GM19324 (cell line): ENCODE data around the gene PCDH20.
"Not testable (repeated sequence)": the region's sequence is repeated elsewhere in the genome, so short reads cannot be mapped to it uniquely, and the experiment has no call there.

ENCODE experiments used
- ATAC-seq: cut with Tn5 transposase; IDR thresholded peaks from one replicate; pipeline ENCODE4 v1.9.1; 2021; ENCODE audit warnings: mild to moderate bottlenecking, moderate library complexity; ENCODE audit not compliant: unreplicated experiment, low FRiP score

Gene PCDH20

GRCh38 chr13:61415749-61416148, at the start of gene PCDH20:
Gene PCDH20, minus strand, starts transcription at chr13:61415849. Its CDS starts 691 bp downstream, at chr13:61415158.
- ATAC-seq, result no peak

DNA sequence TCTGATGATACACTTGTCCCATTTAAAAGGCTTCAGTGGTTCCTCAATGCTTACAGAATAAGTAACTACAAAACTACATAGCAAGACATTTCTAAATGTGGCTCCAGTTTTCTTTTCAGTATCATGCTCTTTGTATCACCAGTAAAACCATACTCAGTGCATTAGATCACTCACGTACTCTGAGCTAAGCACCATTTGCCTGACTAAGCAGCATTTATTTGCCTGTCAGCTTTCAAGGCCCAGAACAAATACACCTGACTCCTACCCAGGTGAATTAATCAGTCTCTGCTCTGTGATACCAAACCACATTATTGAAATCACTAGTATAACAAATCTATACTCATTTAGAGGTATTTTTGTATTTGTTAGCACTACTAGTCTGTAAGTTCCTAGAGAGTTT, 47.4 kb upstream of the PCDH20 start:
- no peak for ATAC-seq

- no peak for ATAC-seq
Observed at GRCh38 chr13:61453121-61453520, 37.5 kb upstream of the PCDH20 start.

GRCh38 chr13:61432029-61432428, 16.4 kb upstream of the PCDH20 start:
- no peak for ATAC-seq

DNA sequence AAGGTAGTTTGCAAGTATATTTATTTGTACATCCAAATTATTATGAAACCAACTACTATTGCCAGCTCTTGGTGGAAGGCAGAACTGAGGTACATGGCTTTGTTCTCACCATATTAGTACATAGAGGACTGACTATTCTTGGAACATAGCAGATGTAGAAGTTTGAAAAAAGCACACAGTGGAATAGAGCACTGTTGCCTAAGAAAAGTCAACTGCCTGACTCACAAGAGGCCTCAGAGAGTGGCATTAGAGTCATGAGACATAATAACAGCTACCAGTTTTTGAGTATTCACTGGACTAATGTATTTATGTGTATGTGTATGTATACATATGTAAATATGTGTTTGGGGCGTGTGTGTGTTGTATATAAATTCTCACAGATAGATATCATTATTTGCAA, 8.3 kb upstream of the PCDH20 start:
- no peak for ATAC-seq

DNA sequence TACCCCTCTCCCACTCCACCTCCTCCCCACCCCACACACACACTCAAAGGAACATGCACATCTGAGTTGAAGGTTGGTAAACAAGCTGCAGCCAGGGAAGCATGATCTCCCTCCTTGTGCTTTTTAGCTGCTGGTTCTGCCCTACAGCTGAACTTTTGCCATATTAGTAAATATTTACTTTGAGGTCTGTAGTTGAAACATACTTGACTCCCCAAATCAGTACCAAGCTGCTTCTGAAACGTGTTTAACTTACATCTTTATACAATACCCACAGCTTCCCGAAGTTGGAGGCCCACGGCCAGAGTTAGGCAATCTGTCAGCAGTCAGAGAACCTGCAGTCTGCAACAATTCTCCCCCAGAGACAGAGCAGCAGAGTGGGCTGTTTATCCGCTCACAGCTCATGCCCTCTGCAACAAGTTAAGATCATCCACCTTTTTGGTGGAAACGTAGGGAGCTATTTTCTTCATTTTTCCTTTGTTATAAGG, 1.5 kb upstream of the PCDH20 start:
- ATAC-seq, result no peak

DNA sequence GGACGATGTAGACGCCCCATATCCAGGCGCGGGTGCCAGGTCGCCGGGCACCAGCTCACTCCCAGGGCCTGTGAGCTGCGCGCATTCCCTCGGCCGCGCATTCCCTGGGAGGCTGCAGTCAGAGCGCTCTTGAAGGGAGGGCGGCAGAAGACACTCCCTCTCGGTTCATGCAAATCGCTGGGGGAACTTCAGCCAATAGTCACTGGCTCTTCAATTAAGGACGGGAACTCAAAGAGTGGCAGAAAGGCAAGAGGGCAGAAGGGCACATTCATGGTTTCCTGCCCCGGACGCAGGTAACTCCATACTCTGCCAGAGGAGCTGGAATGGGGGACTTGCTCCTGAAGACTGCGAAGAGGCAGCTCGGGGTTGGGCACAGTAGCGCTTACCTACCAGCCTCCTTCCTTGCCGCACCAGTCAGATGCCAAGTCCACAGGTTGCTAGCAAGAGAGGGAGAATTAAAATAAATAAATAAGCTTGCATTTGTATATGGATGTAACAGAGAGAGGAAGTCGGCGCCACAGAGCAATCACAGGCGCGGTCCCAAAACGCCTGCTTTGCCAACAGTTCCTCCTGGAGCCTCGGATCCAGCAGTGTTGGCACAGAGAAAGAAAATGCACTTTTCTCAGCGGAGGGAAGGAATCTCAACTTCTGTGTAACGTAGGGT, 459 bp downstream of the PCDH20 start:
- ATAC-seq, result no peak

DNA sequence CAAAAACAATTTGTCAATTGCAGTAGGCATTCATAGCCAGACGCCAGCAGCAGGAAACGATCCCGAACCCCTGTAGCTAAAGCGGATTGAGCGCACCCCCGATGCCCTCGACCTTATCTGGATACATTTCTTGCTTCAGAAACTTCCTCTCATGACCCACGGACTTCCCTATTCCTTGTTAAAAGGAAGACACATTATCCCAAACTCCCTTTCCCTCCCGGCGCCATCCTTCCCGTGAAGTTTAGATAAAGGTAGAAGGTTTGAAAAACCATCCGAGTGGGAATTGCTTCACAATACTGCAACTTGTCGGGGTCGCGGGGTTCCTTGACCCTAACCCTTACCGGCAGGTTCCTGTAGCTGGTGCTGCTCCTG, 977 bp downstream of the PCDH20 start:
- no peak for ATAC-seq

DNA sequence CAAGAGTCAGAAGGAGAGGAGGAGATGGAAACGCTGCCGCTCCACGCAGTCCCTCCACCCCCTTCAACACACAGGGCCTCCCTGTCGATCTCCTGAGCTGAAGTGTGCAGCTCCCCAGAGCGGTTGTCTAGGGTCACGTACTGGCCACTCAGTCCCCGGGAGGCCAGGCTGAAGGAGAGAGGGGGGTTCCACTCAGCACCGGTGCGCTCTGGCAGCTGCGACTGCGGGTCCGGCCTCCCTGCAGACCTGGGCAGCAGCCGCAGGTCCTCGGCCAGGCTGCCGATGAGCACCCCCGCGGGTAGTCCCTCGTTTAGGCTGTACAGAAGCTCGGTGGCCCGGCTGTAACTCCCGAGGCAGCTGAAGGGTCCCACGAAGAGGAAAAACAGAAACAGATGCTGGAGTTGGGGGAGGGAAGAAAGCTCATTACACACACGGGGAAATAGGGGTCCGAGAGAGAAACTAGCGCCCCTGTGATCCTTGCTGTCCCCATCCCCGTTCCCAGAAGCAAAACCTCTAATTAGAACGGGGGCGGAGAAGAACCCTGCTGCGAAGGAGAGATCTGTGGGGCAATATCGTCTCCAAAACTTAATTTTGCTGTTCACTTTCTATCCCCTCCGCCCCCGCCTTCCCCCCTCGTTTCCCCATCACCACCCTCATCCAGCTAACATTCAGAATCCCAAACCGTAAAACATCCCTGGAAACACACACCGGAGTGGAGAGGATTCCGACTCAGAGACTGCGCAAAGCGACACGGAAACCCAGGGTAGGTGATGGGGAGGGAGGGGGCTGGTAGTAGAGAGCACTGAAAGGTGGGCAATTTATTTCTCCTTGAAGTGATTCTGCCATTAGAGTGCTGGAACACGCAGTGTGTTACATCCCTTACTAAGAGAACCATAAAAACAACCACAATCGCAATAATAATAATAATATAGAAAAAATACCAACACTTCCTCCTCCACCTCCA, 1.8 kb downstream of the PCDH20 start:
- no peak for ATAC-seq

GRCh38 chr13:61410669-61411297, 4.9 kb downstream of the PCDH20 start:
- ATAC-seq, result no peak

DNA sequence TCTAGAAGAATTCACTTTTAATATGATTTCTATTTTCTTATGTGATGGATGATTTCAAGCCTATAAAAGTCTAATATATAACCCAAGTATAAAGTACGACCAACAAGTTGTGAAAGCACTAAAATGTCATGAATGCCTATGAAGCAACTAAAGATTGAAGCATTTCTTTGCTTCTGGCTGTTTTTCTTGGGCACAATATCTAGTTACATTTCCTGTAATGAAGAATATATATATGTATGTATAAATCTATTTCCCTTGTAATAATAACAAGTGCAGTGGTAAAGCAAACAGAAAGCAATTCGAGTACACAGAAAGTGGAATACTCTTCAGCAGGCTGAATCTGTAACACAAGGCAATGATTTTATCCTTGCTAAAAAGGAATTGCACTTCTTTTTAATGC, 5.4 kb downstream of the PCDH20 start:
- no peak for ATAC-seq

DNA sequence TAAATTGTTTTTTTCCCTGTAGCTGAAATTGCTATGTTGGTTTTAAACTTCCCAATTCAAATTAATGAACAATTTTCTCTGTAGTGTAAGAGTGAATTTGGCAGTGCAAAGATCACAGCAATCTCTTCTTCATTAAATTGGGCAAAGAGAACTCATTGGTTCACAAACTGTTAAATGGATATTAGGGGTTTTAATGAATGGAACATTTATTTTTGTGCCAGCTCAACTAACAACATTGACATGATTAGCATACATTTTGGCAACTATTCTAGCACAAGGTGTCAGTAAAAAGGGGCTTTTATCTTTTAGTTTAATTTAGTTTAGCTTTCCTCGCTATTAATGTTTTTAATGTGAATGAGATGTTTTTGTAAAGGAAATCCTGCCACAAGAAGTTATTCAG, 7.1 kb downstream of the PCDH20 start:
- ATAC-seq, result no peak

- no peak for ATAC-seq
Observed at GRCh38 chr13:61406275-61406674, 9.4 kb downstream of the PCDH20 start.

GRCh38 chr13:61396121-61396520, 19.5 kb downstream of the PCDH20 start:
- ATAC-seq, result no peak

DNA sequence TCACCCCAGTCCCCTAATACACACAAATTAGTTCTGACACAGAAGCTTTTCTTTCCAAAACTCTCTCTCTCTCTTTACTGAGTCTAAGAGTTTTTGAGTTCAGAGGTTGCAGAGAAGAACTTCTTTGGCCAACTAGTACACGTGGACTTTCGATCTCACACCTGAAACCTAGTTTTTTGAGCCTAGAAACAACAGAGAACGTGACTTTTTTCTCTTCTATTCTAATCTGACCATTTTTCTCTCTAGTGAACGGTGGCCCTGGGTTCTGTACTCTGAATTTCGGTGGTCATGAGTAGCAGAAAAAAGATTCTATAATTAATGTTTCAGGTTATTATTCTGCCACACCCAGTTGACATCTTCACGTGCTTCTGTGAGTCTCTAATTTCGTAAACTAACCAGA, 24.2 kb downstream of the PCDH20 start:
- no peak for ATAC-seq

DNA sequence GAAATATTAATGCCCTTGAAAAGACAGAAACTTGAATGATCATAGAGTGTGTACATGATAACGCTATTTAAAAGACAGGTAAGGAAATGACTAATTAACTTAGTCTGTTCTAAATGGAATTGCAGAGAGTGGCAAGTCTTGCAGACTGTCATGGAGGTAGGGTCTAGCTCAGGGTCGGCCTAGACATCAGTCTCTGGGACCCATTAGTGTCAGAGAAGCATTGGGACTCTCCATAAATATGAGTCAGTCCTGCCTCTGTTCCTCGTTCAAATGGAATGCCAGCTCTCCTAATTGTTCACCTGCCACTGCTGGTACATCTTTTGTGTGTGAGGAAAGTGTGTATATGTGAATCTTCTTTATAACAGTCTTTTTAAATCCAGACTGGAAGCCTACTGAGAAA, 28.0 kb downstream of the PCDH20 start:
- no peak for ATAC-seq

DNA sequence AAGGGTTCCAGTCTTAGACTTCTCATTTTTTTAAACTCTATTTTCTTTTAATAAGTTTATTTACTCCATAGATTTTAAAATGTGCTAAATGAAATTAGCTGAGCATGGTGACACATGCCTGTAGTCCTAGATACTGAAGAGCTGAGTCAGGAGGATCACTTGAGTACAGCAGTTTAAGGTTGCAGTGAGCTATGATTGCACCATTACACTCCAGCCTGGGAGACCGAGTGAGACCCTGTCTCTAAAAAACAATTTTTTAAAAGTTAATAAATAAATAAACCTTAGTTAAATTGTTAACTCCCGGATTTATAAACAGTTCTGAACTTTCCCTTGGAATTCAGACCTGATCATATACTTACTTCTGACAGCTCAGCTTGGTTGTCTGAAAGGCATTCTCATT, 32.5 kb downstream of the PCDH20 start:
- ATAC-seq, result no peak

GRCh38 chr13:61370520-61370919, 45.1 kb downstream of the PCDH20 start:
- no peak for ATAC-seq

GRCh38 chr13:61364690-61365089, 51.0 kb downstream of the PCDH20 start:
- not testable (repeated sequence) for ATAC-seq

- ATAC-seq, result no peak
Observed at GRCh38 chr13:61362522-61362921, 53.1 kb downstream of the PCDH20 start.
